DMS153 (cell line): ENCODE measurements around the gene EEFSEC.

Experiments
- DNase-seq: peaks from one replicate; lab custom pipeline; 2025; lab: John Stamatoyannopoulos, UW

Gene EEFSEC

GRCh38 chr3:128394033-128394432 is 240.8 kb downstream of the EEFSEC start:
- DNase-seq = no peak

- DNase-seq = no peak
Measured at GRCh38 chr3:128395046-128395445, 241.8 kb downstream of the EEFSEC start.

- no peak for DNase-seq
Measured at GRCh38 chr3:128395500-128396162, 242.3 kb downstream of the EEFSEC start.

GRCh38 chr3:128397484-128397883 is 244.2 kb downstream of the EEFSEC start:
- no peak for DNase-seq

GRCh38 chr3:128398586-128398985 is 245.3 kb downstream of the EEFSEC start:
- no peak for DNase-seq

GRCh38 chr3:128399221-128399915 is 246.1 kb downstream of the EEFSEC start:
- no peak for DNase-seq

- DNase-seq = no peak
Measured at GRCh38 chr3:128400671-128401070, 247.4 kb downstream of the EEFSEC start.

GRCh38 chr3:128402319-128402718 is 249.0 kb downstream of the EEFSEC start:
- DNase-seq = no peak

- no peak for DNase-seq
Measured at GRCh38 chr3:128402998-128403397, 249.7 kb downstream of the EEFSEC start.

- DNase-seq = no peak
Measured at GRCh38 chr3:128404276-128405068, 251.2 kb downstream of the EEFSEC start.

- DNase-seq = no peak
Measured at GRCh38 chr3:128405554-128406277, 252.4 kb downstream of the EEFSEC start.

- no peak for DNase-seq
Measured at GRCh38 chr3:128407247-128407646, 254.0 kb downstream of the EEFSEC start.

- DNase-seq = no peak
Measured at GRCh38 chr3:128408012-128408692, 254.9 kb downstream of the EEFSEC start.

GRCh38 chr3:128408693-128409623 is 255.7 kb downstream of the EEFSEC start:
- no peak for DNase-seq

GRCh38 chr3:128409624-128410581 is 256.6 kb downstream of the EEFSEC start:
- no peak for DNase-seq

- no peak for DNase-seq
Measured at GRCh38 chr3:128410669-128411573, 257.6 kb downstream of the EEFSEC start.

GRCh38 chr3:128411574-128412064 is 258.3 kb downstream of the EEFSEC start:
- no peak for DNase-seq
